NCI-H1436 treated with DMSO at 0.1 percent for 48 hours (cell line): ENCODE data around the gene LCP1.

Experiments used
- DNase-seq: peaks from one replicate; lab custom pipeline; 2025; lab: John Stamatoyannopoulos, UW

The LCP1 gene

DNA sequence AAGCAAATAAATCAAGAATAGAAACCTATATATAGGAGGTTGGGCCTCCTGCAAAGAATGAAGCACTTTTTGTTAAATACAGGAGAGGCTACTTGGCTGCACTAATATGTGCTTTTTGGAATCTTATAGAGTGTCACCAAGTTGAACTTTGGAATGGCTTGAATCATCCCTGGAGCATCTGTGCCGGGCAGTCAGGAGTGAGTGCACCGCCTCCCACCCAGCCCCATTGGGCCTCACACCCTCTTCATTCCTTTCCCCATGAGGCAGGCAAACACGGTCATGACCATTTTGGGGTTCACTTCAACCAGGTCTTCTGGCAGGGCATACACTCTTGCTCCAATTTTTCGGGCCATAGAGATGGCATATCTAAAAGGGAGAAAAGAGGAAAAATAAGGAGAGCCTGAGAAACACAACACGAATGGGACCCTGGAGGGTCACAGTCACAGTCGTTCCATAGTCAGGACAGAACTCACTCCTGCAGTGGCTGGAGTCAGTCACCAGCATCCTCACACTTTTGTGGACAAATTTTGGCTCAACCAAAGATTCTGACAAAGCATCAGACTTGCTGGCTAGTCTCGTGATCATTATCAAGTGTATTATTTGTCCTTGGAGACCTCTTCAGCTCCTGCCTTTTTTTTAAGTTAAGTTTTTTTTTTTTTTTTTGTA lies 54.5 kb downstream of the LCP1 start:
- DNase-seq = no peak

DNA sequence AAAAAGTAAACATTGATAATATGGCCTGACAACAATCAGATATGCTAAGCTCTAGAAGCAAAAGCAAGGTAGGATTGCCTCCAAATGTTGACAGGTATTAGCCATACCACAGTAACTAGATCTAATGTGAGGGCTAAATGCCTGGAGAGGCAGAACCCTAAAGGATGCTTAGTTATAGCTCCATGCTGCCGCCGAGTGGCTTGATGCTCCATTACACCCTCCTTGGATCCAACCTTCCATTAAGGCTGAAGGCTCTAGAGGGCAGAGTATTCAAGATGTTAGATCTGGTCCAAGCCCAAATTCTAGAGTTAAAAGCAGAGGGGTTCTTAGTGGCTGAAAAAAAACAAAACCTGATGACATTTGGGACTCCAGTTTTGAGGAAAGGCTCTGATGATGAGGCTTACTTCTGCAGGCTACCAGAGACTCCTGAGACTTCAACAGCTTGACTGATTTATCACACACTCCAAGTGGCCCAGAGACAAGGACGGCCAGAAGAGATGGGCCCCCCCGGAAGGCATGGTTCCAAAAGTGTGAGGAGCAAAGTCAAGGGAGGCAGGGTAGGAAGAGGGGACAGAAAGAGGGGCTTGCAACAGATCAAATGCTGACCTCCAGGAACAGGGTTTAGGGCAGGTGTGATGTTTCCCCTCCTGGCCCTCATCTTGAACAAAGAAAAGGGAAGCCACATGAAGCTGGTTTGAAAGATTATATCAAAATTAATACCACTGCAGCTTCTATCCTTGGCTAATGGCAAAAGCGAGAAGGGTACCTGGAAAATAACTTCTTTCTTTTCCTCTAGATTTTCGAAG lies 55.2 kb downstream of the LCP1 start:
- no peak for DNase-seq

GRCh38 chr13:46126056-46126455 lies 55.9 kb downstream of the LCP1 start:
- DNase-seq = no peak

- DNase-seq = no peak
Observed at GRCh38 chr13:46124967-46125933, 56.7 kb downstream of the LCP1 start.

GRCh38 chr13:46124531-46124966 lies 57.4 kb downstream of the LCP1 start:
- DNase-seq = no peak

- no peak for DNase-seq
Observed at GRCh38 chr13:46122304-46122703, 59.7 kb downstream of the LCP1 start.

DNA sequence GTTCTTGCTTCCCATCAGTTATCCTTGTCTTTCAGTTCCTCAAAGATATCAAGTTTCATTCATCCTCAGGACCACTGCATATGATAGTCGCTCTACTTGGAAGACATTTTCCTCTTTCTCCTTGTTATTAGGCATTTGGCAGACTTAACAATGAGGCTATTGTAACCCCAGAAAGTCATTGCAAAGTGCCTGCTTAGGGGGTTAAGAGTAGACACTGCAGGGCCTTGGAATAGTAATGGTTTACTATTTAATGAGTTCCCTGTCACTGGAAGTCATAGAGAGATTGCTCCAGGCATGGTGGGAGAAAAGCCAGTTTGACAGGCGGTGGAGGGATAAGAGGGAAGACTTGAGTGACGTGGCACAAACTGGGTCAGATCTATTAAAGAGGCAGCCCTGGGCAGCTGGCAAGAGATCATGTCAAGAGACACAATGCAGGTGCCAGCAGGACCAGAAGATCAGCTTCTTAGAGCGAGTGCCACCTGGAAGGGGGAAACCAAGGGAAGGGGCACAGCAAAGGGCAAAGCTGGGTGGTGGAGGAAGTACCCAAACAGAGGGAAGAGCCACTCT lies 60.3 kb downstream of the LCP1 start:
- DNase-seq = no peak

- DNase-seq = no peak
Observed at GRCh38 chr13:46121033-46121432, 60.9 kb downstream of the LCP1 start.

- DNase-seq = no peak
Observed at GRCh38 chr13:46119883-46120614, 61.9 kb downstream of the LCP1 start.

DNA sequence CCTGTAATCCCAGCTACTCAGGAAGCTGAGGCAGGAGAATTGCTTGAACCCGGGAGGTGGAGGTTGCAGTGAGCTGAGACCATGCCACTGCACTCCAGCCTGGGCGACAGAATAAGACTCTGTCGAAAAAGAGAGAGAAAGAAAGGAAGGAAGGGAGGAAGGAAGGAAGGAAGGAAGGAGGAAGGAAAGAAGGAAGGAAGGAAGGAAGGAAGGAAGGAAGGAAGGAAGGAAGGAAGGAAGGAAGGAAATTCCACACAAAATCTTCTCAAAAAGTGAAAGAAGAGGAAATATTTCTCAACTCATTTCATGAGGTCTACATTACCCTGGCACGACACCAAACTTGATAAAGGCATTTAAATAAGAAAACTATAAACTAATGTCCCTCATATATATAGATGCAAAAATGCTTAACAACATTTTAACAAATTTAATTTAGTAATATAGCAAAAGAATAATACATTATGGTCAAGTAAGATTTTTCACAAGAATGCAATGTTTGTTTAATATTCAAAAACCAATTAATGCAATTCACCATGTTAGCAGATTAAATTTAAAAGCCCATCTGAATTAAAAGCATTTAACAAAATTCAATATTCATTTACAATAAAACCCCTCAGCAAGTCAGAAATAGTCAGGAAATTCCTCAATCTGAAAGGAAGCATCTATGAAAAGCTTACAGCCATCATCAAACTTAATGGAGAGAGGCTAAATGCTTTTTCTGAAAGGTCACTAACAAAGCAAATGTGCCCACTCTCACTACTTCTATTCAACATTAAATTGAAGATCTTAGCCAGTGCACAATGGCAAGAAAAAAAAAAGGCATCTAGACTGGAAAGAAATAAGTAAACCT lies 65.1 kb downstream of the LCP1 start:
- no peak for DNase-seq

- no peak for DNase-seq
Observed at GRCh38 chr13:46114613-46115012, 67.4 kb downstream of the LCP1 start.

DNA sequence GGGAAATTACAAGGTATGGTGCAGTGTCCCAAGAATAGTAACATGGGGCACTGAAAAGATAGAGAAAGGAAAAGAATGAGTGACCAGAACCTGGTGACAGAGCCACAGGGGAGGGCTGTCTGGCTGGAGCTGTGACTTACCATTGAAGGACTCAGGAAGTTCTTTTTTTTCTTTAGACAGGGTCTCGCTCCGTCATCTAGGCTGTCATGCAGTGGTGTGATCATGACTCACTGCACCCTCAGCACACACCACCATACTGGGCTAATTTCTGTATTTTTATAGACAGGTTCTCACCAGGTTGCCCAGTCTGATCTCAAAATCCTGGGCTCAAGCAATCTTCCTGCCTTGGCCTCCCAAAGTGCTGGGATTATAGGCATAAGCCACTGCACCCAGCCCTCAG lies 68.4 kb downstream of the LCP1 start:
- no peak for DNase-seq

DNA sequence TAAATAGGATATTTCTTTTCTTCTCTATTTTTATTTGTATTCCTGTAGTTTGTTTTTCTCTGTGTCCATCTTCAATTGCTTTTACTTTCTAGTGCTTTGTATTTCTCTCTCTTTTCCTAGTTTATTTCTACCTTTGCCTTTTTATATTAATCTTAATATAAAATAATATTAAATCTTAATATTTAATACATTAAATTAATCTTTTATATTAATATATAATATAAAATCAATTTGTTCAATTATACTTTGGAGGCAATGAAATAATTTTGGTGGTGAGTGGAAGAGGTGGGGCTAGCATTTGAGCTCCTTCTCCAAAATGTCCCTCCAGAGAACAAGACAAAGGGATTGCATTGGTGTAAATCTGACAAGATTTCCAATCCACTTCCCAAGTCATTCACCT lies 70.8 kb downstream of the LCP1 start:
- DNase-seq = no peak

DNA sequence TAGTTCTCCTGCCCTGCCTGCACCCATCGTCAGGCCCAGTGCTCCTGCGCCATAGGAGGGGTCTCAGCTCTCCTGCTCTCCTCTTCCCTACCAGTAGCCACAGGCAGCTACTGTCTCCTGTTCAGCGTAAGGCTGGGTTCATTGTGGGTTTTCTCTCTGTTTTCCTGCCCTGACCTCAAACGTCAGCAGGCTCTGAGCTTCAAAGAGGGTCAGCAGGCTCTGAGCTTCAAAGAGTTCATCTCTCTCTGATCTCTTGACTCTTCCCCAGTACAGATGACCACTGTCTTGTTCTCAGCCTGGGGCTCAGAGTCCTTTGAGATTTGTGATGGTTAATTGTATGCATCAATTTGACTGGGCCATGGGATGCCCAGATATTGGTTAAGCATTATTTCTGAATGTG lies 72.5 kb downstream of the LCP1 start:
- DNase-seq = no peak

DNA sequence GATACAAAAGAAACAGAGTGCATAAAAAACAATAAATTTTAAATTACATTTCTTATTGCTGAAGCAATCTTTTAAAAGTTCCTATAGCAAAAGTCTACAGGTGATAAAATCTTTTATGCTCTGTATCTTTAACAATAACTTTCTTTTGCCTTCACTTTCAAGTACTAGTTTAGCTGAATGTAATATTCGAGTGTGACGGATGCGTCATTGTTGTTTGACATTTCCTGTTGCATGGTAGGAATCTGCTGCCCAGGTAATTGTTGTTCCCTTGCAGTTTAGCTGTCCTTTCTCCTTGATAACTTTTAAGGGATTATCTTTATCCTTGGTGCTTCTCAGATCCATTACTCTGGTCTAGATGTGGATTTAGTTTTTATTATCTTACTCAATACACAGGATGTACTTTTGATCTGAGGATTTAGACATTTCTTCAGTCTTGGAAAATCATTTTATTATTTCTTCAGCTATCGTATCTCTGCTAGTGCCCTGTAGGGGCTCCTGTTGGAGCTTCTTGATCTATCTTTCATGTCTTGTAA lies 75.1 kb downstream of the LCP1 start:
- no peak for DNase-seq

- no peak for DNase-seq
Observed at GRCh38 chr13:46104868-46105267, 77.1 kb downstream of the LCP1 start, which contains the start of gene CPB2. CPB2 (minus strand) TSS chr13:46105033; CDS start chr13:46105009, 24 bp downstream.

GRCh38 chr13:46103037-46103436 lies 78.9 kb downstream of the LCP1 start:
- no peak for DNase-seq

- no peak for DNase-seq
Observed at GRCh38 chr13:46102255-46102605, 79.7 kb downstream of the LCP1 start.

DNA sequence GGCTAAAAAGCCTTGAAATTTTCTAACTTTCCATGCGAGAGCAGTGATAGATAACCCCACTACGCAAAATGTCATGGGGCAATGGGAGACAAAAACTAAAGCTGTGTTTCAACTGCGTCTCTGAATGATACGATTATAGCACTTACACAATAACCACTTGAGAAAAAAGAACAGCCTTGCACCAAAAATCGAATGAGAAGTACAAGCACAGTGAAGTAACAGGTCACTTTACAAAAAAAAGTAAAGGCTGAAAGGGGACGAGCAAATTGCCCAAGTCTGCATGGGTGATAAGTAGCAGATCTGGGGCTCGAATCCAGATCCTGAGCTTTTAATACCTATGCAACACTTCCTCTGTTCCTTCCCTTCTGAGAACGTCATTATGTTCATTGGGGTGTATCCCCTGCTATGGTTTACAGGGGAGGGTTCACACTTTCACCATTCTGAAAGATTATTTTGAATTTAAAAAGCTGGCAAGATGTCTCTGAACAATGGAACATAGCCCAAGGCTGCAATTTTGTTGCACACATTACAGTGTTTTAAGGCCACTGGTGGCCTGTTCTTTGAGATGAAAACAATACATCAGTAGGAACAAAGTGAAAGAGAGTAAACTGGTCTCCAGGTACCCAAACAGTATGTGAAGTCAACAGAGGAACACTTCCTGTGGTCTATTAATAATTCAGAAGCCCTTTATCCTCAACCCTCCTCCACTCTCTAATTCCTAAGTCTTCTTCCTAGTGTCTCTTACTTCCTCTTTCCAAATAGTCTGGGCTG lies 80.3 kb downstream of the LCP1 start:
- no peak for DNase-seq
